H1 (cell line): ENCODE data around the gene BCAS3. TPM values are rescaled to one million over a fixed set of nuclear protein-coding genes. Genes with fewer than 3 reads are reported as not detected.

Experiments
- CTCF ChIA-PET: fragments of 300-600 bp; sonication (Branson Sonifier 250); formaldehyde crosslinking; loops from one replicate; lab custom pipeline; 2021; ENCODE audit not compliant: partially characterized antibody; lab: Charles Lee
- POLR2A ChIA-PET: fragments of 300-600 bp; sonication (Branson Sonifier 250); formaldehyde crosslinking; loops from one replicate; lab custom pipeline; 2021; ENCODE audit warnings: inconsistent platforms; ENCODE audit not compliant: partially characterized antibody; lab: Charles Lee
- DNase-seq, 2 experiments: peaks; one replicate each; pipeline versions ENCODE4 v3.0.0 to v3.0.0-alpha.2; 2010 to 2022; ENCODE audit warnings: low spot score in 2 of 2, low read depth in 1 of 2, mixed read lengths in 1 of 2
- FAIRE-seq: peaks from 2 replicates; lab custom pipeline; 2011; peaks lifted over from hg19 to GRCh38; lab: Jason Lieb, UNC
- H2AFZ ChIP-seq: 2 replicates; pipeline ENCODE4 v1.8.1; 2012; ENCODE audit warnings: low read length, inconsistent platforms
- H2AK5ac ChIP-seq: 2 replicates; pipeline ENCODE4 v1.6.1; 2013; ENCODE audit warnings: low read depth, low read length
- H2BK120ac ChIP-seq: replicated peaks from 2 replicates; pipeline ENCODE3; 2013; ENCODE audit warnings: low read depth, low read length, inconsistent platforms
- H2BK12ac ChIP-seq: 2 replicates; pipeline ENCODE4 v1.6.1; 2013; ENCODE audit warnings: low read depth, low read length
- H2BK15ac ChIP-seq: 2 replicates; pipeline ENCODE4 v1.6.1; 2013; ENCODE audit warnings: low read length
- H2BK20ac ChIP-seq: 2 replicates; pipeline ENCODE4 v1.6.1; 2013; ENCODE audit warnings: low read length
- H2BK5ac ChIP-seq: 2 replicates; pipeline ENCODE4 v1.6.1; 2013; ENCODE audit warnings: low read depth, low read length
- H3K14ac ChIP-seq: 2 replicates; pipeline ENCODE4 v1.6.1; 2013; ENCODE audit warnings: inconsistent platforms; ENCODE audit not compliant: insufficient read length
- H3K18ac ChIP-seq: 2 replicates; pipeline ENCODE4 v1.6.1; 2013; ENCODE audit warnings: low read length; ENCODE audit errors: extremely low read depth
- H3K23ac ChIP-seq: 2 replicates; pipeline ENCODE4 v1.6.1; 2013; ENCODE audit warnings: inconsistent platforms; ENCODE audit not compliant: insufficient read length
- H3K23me2 ChIP-seq: 2 replicates; pipeline ENCODE4 v1.6.1; 2013; ENCODE audit warnings: low read depth, low read length
- H3K27ac ChIP-seq: 2 replicates; pipeline ENCODE4 v1.6.1; 2011; ENCODE audit warnings: low read depth, low read length, inconsistent platforms
- H3K27me3 ChIP-seq, 4 experiments: replicated peaks in 1 of 4; 1 replicate in 1 of 4; 2 replicates in 3 of 4; pipeline versions ENCODE4 v1.6.1 to v1.8.1; 2011 to 2013; ENCODE audit warnings: low read length in 3 of 4, mild to moderate bottlenecking in 3 of 4, inconsistent platforms in 2 of 4, mixed read lengths in 2 of 4, moderate library complexity in 1 of 4; ENCODE audit not compliant: control insufficient read depth in 3 of 4, insufficient read depth in 3 of 4; ENCODE audit errors: extremely low read depth in 1 of 4
- H3K36me3 ChIP-seq, 4 experiments: 2 replicates each; pipeline versions ENCODE4 v1.6.1 to v1.8.1; 2011 to 2013; ENCODE audit warnings: mild to moderate bottlenecking in 4 of 4, low read length in 3 of 4, moderate library complexity in 2 of 4, control low read depth in 1 of 4, inconsistent platforms in 1 of 4; ENCODE audit not compliant: insufficient read depth in 4 of 4, control insufficient read depth in 2 of 4
- H3K4ac ChIP-seq: replicated peaks from 2 replicates; pipeline ENCODE3; 2013; ENCODE audit warnings: low read length, low read depth, mixed read lengths, inconsistent platforms; ENCODE audit not compliant: insufficient read length
- H3K4me1 ChIP-seq, 4 experiments: replicated peaks in 1 of 4; 1 replicate in 1 of 4; 2 replicates in 3 of 4; pipeline versions ENCODE4 v1.6.1 to v1.8.1; 2011 to 2013; ENCODE audit warnings: low read length in 3 of 4, inconsistent platforms in 2 of 4, mixed read lengths in 1 of 4; ENCODE audit not compliant: insufficient read depth in 4 of 4, control insufficient read depth in 3 of 4
- H3K4me2 ChIP-seq, 2 experiments: 2 replicates each; pipeline versions ENCODE4 v1.6.1 to v1.8.1; 2011 to 2013; ENCODE audit warnings: low read depth in 2 of 2, low read length in 2 of 2, control low read depth in 1 of 2, inconsistent platforms in 1 of 2, mild to moderate bottlenecking in 1 of 2; ENCODE audit not compliant: insufficient read depth in 1 of 2
- H3K4me3 ChIP-seq, 4 experiments: fragments of 200-600, 300-600 bp in 1 of 4; sonication (generic), shearing (Covaris generic), sonication (Bioruptor Twin) in 1 of 4; 2 replicates each; pipeline versions ENCODE4 v1.5.1 to v1.8.1; 2011 to 2016; ENCODE audit warnings: low read length in 4 of 4, low read depth in 3 of 4, control low read depth in 2 of 4, inconsistent platforms in 2 of 4, mild to moderate bottlenecking in 2 of 4, mixed read lengths in 1 of 4, moderate library complexity in 1 of 4; ENCODE audit not compliant: insufficient read depth in 2 of 4; ENCODE audit errors: extremely low read depth in 1 of 4
- H3K56ac ChIP-seq: replicated peaks from 2 replicates; pipeline ENCODE3; 2013; ENCODE audit warnings: low read depth, mild to moderate bottlenecking, mixed read lengths, low read length, inconsistent platforms; ENCODE audit not compliant: insufficient read length
- H3K79me1 ChIP-seq: 2 replicates; pipeline ENCODE4 v1.6.1; 2013; ENCODE audit warnings: low read depth, low read length, control low read depth
- H3K79me2 ChIP-seq, 2 experiments: 2 replicates each; pipeline versions ENCODE4 v1.6.1 to v1.8.1; 2012 to 2013; ENCODE audit warnings: low read length in 2 of 2, mild to moderate bottlenecking in 2 of 2, inconsistent platforms in 1 of 2; ENCODE audit not compliant: insufficient read depth in 2 of 2, control insufficient read depth in 1 of 2
- H3K9ac ChIP-seq, 4 experiments: replicated peaks in 1 of 4; 1 replicate in 1 of 4; 2 replicates in 3 of 4; pipeline versions ENCODE4 v1.6.1 to v1.8.1; 2011 to 2013; ENCODE audit warnings: low read depth in 3 of 4, low read length in 3 of 4, control low read depth in 2 of 4, mild to moderate bottlenecking in 2 of 4, moderate library complexity in 2 of 4, inconsistent platforms in 1 of 4; ENCODE audit errors: extremely low read depth in 1 of 4
- H3K9me3 ChIP-seq, 2 experiments: 2 replicates each; pipeline versions ENCODE4 v1.6.1 to v1.8.1; 2012 to 2013; ENCODE audit warnings: mild to moderate bottlenecking in 2 of 2, moderate library complexity in 2 of 2, control low read depth in 1 of 2, inconsistent platforms in 1 of 2, low read depth in 1 of 2, low read length in 1 of 2, mixed read lengths in 1 of 2; ENCODE audit not compliant: insufficient read depth in 2 of 2
- H4K20me1 ChIP-seq, 2 experiments: replicated peaks in 1 of 2; 2 replicates each; pipeline versions ENCODE3 to v1.8.1; 2011 to 2013; ENCODE audit warnings: inconsistent platforms in 2 of 2, low read length in 2 of 2, mild to moderate bottlenecking in 1 of 2; ENCODE audit not compliant: insufficient read depth in 2 of 2, control insufficient read depth in 1 of 2
- H4K5ac ChIP-seq: 2 replicates; pipeline ENCODE4 v1.6.1; 2013; ENCODE audit warnings: low read length, low read depth, mixed read lengths, inconsistent platforms; ENCODE audit not compliant: insufficient read length
- H4K8ac ChIP-seq: 2 replicates; pipeline ENCODE4 v1.8.0; 2013; ENCODE audit warnings: mild to moderate bottlenecking, moderate library complexity, low read length, inconsistent platforms; ENCODE audit not compliant: insufficient read depth; ENCODE audit errors: extremely low read depth
- H4K91ac ChIP-seq: replicated peaks from 2 replicates; pipeline ENCODE3; 2013; ENCODE audit warnings: low read length, mixed read lengths, inconsistent platforms; ENCODE audit not compliant: insufficient read length
- CREB1 ChIP-seq: IDR thresholded peaks from 2 replicates; pipeline ENCODE4 v1.6.1; 2012; ENCODE audit warnings: inconsistent platforms
- EZH2 ChIP-seq: fragments of 200-600 bp; sonication (generic); IDR thresholded peaks from 2 replicates; pipeline ENCODE4 v1.7.1; 2012; ENCODE audit warnings: low read depth, mild to moderate bottlenecking, moderate library complexity, low read length, inconsistent platforms; ENCODE audit not compliant: severe bottlenecking
- POLR2A ChIP-seq, 2 experiments: IDR thresholded peaks; 1 replicate in 1 of 2; 2 replicates in 1 of 2; pipeline ENCODE4 v1.6.1; 2011; ENCODE audit warnings: low read depth in 2 of 2, low read length in 2 of 2, mild to moderate bottlenecking in 2 of 2; ENCODE audit errors: control extremely low read depth in 1 of 2
- RAD21 ChIP-seq, 2 experiments: IDR thresholded peaks in 1 of 2; conservative IDR thresholded peaks in 1 of 2; 2 replicates each; pipeline ENCODE4 v1.6.1; 2011; ENCODE audit warnings: low read depth in 2 of 2, low read length in 2 of 2, improper control_type of control experiment in 1 of 2, inconsistent platforms in 1 of 2, mild to moderate bottlenecking in 1 of 2, moderate library complexity in 1 of 2
- SRF ChIP-seq: IDR thresholded peaks from 2 replicates; pipeline ENCODE4 v1.6.1; 2011; ENCODE audit warnings: mild to moderate bottlenecking, low read depth, low read length, moderate library complexity
- WGBS, 2 experiments: shearing (Covaris generic) in 1 of 2; methylation state at CpG; one replicate each; pipeline versions ENCODE4 v1.1.6 to v1.1.7; 2013 to 2015; ENCODE audit warnings: low lambda C conversion rate in 2 of 2, mixed read lengths in 2 of 2, inconsistent platforms in 1 of 2, low coverage in 1 of 2, missing lambda C conversion rate in 1 of 2; ENCODE audit not compliant: insufficient replicate concordance in 2 of 2, insufficient coverage in 1 of 2, insufficient read length in 1 of 2; ENCODE audit errors: extremely low coverage in 1 of 2, missing lambda C conversion rate in 1 of 2; 5-methylcytosine and 5-hydroxymethylcytosine counted together
- polyA plus RNA-seq, 7 experiments: library from polyadenylated mRNA; depleted of rRNA in 3 of 7; stranded (reverse) in 5 of 7; unstranded in 2 of 7; fragments of >200 nt in 5 of 7; fragments of 200-250 nt in 2 of 7; gene quantifications; 1 replicate in 5 of 7; 2 replicates in 1 of 7; 4 replicates in 1 of 7; pipeline versions ENCODE4 v1.2.1 to v1.2.3, GENCODE V29; 2011 to 2013; ENCODE audit warnings: missing spikeins in 2 of 7, mixed read lengths in 2 of 7
- total RNA-seq: library from RNA; stranded (reverse); fragmentation: NEBNext Ultra II Directional; extraction: Animal tissue kit (Norgen Biotek cat#: 25700); gene quantifications from 2 replicates; pipeline ENCODE4 v1.2.1, GENCODE V29; 2021
- TF ChIP-seq, protein P1 (sequence below), 3 experiments: IDR thresholded peaks; 1 replicate in 2 of 3; 2 replicates in 1 of 3; pipeline versions ENCODE4 v1.5.1 to v1.6.1; 2011; ENCODE audit warnings: low read length in 3 of 3, mild to moderate bottlenecking in 3 of 3, inconsistent platforms in 2 of 3, low read depth in 1 of 3, moderate library complexity in 1 of 3; ENCODE audit not compliant: insufficient read depth in 1 of 3; ENCODE audit errors: control extremely low read depth in 1 of 3
- TF ChIP-seq, protein P2 (sequence below): IDR thresholded peaks from 2 replicates; pipeline ENCODE4 v1.6.1; 2012; ENCODE audit warnings: inconsistent platforms
- TF ChIP-seq, protein P3 (sequence below): IDR thresholded peaks from 2 replicates; pipeline ENCODE4 v1.6.1; 2012; ENCODE audit warnings: inconsistent platforms

The BCAS3 gene
- total and polyA plus RNA-seq, 2 of the 8 experiments (the other 6 are each of a cell fraction or from before 2014, with no cell fraction given) = 9.9 to 13.3 TPM

DNA sequence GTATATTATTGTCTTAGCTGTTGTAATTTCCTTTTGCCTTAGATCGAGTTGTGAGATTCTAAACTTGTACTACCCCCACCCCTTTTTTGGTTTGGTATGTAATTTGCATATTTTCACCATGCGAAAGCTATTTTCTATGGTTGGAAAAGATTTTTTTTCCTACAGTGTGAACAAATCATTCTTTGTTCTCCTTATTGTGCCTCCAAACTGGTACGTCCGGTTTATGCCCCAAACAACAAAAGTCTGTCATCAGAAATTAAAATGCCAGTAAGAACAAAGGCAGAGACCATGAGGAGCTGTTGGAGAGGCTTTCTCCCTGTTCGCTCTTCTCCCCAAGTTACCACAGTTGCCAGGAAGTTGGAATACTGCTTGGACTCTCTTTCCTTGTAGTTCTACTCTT lies 66.1 kb downstream of the BCAS3 start:
- Histone ChIP-seq H3K36me3 (no peaks in the 10 kb centered on the region), H4K91ac (no peak overlapping the region), H3K56ac (peak overlapping the region; percentile 40), H3K23ac (no peak overlapping the region), H2AFZ (peak overlapping the region; percentile 80; the same call in 1 of the 2 replicates), H2BK15ac (no peak overlapping the region), H3K4me2 (peak overlapping the region; percentile 19 to 49; a peak in 2 of 4 replicates), H2BK12ac (no peak overlapping the region), H3K9me3 (no peaks in the 10 kb centered on the region), H3K4me1 (peaks cover 0 to 12% (median 6%) of the 10 kb centered on the region in 4 experiments; a peak in 3 of 7 replicates), H4K8ac (no peak overlapping the region), H3K4me3 (peak overlapping the region in 1 of 4 experiments; percentile 41; a peak in 1 of 8 replicates), H4K20me1 (no peaks in the 10 kb centered on the region), H2BK20ac (no peak overlapping the region), H3K27me3 (no peaks in the 10 kb centered on the region), H2AK5ac (no peak overlapping the region), H3K14ac (no peak overlapping the region), H3K79me1 (no peaks in the 10 kb centered on the region), H3K27ac (peak overlapping the region; percentile 33; the same call in 1 of the 2 replicates), H2BK120ac (no peak overlapping the region), H4K5ac (no peak overlapping the region), H2BK5ac (no peak overlapping the region), H3K79me2 (no peaks in the 10 kb centered on the region), H3K9ac (peak overlapping the region in 2 of 4 experiments; percentile 26 to 34; a peak in 4 of 7 replicates), H3K23me2 (no peaks in the 10 kb centered on the region), H3K18ac (no peak overlapping the region), H3K4ac (no peak overlapping the region)
- CTCF ChIA-PET = interaction anchor here (1.6 kb wide), 1 partner anchor 10 kb away, joined by 4 read pairs; no protein-coding TSS in a partner anchor
- WGBS, 2 experiments = 30% methylated on average over 5 of the region's 5 CpGs; no CpG with 5 or more reads in 1 of the 2 experiments
- POLR2A ChIA-PET = no interaction called here
- FAIRE-seq (no peak), DNase-seq (no peak)
- TF ChIP-seq EZH2 = no peak
- TF ChIP-seq RAD21 (IDR thresholded peaks at IDR 0.05 in 1 of 2, conservative IDR thresholded peaks at IDR 0.05 in 1 of 2; ENCODE audit: low read depth in 2 of 2, low read length in 2 of 2) = no peak
- peak in 1 of 2 experiments; percentile 38; a peak in 1 of 3 replicates for TF ChIP-seq POLR2A (IDR thresholded peaks at IDR 0.05; ENCODE audit: control extremely low read depth in 1 of 2, low read depth in 2 of 2, low read length in 2 of 2)
- TF ChIP-seq, protein P1, sequence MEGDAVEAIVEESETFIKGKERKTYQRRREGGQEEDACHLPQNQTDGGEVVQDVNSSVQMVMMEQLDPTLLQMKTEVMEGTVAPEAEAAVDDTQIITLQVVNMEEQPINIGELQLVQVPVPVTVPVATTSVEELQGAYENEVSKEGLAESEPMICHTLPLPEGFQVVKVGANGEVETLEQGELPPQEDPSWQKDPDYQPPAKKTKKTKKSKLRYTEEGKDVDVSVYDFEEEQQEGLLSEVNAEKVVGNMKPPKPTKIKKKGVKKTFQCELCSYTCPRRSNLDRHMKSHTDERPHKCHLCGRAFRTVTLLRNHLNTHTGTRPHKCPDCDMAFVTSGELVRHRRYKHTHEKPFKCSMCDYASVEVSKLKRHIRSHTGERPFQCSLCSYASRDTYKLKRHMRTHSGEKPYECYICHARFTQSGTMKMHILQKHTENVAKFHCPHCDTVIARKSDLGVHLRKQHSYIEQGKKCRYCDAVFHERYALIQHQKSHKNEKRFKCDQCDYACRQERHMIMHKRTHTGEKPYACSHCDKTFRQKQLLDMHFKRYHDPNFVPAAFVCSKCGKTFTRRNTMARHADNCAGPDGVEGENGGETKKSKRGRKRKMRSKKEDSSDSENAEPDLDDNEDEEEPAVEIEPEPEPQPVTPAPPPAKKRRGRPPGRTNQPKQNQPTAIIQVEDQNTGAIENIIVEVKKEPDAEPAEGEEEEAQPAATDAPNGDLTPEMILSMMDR (IDR thresholded peaks at IDR 0.05; ENCODE audit: control extremely low read depth in 1 of 3, insufficient read depth in 1 of 3, low read depth in 1 of 3, low read length in 3 of 3) = no peak
- no peak for TF ChIP-seq CREB1
- TF ChIP-seq, protein P2, sequence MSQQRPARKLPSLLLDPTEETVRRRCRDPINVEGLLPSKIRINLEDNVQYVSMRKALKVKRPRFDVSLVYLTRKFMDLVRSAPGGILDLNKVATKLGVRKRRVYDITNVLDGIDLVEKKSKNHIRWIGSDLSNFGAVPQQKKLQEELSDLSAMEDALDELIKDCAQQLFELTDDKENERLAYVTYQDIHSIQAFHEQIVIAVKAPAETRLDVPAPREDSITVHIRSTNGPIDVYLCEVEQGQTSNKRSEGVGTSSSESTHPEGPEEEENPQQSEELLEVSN = no peak
- peak; percentile 7; the same call in 1 of the 2 replicates for TF ChIP-seq SRF
- TF ChIP-seq, protein P3, sequence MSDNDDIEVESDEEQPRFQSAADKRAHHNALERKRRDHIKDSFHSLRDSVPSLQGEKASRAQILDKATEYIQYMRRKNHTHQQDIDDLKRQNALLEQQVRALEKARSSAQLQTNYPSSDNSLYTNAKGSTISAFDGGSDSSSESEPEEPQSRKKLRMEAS = no peak
